ENCODE data around the gene TWF2.

The TWF2 gene

DNA sequence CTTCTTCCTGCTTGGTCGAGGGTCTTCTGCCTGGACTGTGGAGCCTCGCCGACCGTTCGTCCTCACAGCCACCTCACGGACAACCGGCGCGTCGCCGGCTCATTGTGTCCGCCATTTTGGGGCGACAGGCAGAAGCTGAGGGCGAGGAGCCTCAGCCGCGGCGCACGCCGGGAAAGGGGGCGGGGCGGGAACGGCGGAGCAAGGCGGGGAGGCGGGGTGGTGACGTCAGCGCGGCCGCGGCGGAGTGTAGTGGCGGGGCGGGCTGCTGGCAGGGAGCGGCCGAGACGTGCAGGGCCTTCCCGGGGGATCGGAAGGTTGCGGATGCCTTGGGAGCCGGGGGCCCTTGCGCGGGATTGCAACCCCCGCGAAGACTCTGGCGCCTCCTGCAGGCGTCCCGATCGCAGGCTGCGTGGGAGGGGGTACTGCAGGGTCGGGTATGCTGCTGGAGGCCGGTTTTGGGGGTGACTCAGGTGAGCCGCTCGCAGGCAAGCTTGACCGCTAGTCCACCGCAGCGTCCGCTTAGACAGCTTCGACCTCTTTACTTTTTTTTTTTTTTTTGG is 39.6 kb upstream of the TWF2 start, which contains the start of gene WDR82:
WDR82 (minus strand) TSS at position 140 of the 560 bp plus-strand sequence. CDS start 288 bp downstream, outside the sequence.
- TF ChIP-seq, protein P1, sequence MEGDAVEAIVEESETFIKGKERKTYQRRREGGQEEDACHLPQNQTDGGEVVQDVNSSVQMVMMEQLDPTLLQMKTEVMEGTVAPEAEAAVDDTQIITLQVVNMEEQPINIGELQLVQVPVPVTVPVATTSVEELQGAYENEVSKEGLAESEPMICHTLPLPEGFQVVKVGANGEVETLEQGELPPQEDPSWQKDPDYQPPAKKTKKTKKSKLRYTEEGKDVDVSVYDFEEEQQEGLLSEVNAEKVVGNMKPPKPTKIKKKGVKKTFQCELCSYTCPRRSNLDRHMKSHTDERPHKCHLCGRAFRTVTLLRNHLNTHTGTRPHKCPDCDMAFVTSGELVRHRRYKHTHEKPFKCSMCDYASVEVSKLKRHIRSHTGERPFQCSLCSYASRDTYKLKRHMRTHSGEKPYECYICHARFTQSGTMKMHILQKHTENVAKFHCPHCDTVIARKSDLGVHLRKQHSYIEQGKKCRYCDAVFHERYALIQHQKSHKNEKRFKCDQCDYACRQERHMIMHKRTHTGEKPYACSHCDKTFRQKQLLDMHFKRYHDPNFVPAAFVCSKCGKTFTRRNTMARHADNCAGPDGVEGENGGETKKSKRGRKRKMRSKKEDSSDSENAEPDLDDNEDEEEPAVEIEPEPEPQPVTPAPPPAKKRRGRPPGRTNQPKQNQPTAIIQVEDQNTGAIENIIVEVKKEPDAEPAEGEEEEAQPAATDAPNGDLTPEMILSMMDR (IDR thresholded peaks at IDR 0.05), result peak; percentile 15; the same call in 1 of the 2 replicates

DNA sequence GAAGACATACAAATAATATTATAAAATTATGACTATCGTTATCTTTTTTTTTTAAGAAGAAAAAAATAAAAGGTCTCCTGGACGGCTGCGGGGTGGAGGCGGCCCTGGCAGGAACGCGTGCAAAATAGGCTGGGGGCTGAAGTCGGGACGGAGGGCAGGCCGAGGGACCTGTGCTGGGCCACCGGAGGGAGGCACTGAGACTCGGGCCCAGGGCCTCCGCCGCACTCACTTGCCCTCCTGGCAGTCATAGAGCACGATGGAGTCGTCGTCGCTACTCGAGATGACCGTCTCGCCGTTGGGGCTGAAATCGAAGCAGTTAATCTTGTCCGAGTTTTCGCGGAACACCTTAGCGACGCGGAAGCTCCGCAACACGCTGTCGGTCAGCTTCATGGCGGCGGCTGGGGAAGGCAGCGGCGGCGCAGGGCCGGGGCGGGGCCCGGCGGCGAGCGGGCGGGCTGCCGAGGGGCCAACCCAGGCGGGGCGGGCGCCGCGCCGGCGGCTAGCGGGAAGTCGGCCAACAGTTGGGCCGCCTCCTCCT is 39.1 kb upstream of the TWF2 start:
- TF ChIP-seq, protein P1 (IDR thresholded peaks at IDR 0.05), result peak; percentile 27; the same call in 1 of the 2 replicates

DNA sequence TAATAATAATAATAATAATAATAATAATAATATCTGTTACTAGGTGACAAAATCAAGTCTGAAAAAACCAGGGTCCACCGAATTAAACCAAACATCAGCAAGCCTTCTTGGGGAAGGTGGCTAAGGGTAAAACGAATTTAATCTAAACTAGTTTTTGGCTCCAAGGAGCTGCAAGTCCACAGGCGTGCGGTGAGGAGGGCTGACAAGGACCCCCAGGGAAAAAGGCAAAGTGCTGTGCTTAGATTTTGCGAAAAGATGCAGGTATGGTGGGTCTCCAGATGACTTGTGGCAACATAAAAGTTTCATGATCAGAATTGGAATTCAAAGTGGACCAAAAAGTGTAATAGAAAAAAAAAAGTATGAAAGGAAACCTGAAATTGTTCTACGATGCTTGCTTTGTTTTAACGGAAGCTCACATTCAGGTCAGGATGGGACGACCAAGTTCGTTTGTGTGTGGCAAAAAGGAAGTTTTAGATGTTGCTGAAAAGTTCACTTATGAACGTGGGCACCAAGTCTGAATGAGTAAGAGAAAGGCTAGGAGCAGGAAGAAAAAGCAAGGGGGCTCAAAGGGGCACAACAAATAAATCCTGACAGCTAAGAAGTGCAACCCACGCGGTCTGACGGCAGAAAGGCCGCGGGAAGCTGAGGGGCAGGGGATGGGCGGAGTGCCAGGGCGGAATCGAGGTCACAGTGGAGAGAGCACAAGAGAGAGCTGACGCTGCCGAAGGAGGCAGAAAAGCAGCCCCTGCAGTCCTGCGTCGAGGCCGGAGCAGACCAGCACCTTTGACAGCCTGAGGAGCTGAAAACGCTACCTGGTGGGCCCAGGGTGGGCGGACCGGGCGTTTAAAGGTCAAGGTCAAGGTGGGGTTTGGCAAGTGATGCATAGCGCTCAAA is 38.4 kb upstream of the TWF2 start:
- TF ChIP-seq, protein P1 (IDR thresholded peaks at IDR 0.05), result no peak

DNA sequence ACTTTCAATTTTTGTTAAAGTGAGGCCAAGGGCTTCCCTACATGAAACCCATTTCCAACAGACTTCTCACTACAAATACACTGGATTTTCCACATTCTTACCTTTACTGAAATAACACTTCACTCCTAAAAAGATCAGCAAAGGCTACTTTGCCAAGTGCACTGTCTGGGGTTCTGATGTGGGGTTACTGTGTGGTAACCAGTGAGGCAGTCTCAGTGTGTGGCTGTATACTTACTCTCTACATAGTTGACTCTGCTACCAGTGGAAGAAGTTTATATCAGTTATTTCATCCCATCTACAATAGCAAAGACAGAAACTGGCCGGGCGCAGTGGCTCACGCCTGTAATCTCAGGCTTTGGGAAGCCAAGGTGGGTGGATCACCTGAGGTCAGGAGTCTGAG is 33.9 kb upstream of the TWF2 start:
- TF ChIP-seq, protein P1 (IDR thresholded peaks at IDR 0.05), result no peak

DNA sequence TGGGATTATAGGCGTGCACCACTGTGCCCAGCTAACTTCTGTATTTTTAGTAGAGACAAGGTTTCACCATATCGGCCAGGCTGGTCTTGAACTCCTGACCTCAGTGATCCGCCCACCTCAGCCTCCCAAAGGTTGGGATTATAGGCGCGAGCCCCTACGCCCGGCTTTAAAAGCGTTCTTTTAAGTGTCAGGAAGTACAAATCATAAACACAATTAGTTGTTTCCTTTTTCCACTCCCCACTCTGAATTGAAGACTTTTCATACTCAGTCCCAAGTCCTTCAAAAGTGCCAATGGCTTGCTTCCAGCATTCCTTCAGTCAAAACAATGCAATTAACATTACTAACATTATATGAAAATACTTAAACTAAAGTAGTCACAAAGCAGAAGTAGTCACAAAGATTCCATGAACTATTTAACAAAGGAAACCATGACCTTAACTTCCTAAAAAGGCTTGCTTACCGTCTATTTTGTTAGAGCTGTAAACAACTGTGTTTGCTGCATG is 31.3 kb upstream of the TWF2 start:
- TF ChIP-seq, protein P1 (IDR thresholded peaks at IDR 0.05), result no peak

DNA sequence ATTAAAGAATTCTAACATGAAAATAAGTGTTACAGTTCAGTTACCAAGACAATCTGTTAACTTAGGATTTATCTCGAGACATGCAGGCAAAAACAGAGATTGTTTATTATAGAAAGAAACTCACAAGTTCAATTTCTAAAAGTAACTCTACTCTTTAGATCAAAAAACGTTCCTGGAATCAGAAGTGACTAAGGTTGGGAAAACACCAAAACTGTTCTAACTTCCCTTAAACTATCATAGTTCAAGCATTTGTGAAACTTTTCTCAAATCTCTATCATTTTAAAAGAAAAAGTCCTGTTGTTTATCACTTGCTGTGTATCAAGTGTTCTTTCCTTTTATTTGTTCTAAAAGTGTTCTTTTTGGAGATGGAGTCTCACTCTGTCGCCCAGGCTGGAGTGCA is 30.8 kb upstream of the TWF2 start:
- TF ChIP-seq, protein P1 (IDR thresholded peaks at IDR 0.05), result no peak

DNA sequence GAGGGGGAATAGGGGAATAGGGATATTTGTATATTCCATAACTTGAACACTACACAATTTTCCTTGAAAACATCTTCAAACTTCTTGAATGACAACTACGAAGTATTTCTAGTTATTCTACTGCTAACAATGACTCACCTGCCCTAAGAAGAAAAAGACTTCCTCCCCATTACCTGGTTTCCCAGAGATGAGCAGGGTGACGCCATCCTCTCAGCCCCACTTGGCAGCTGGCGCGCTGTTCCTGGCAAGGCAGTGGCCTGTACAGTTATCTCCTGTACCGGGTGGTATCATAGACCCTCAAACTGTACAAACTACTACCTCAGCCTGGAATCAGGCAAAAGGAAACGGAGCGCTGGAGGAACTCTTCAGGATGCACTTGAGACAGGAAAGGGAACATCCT is 29.1 kb upstream of the TWF2 start:
- TF ChIP-seq, protein P1 (IDR thresholded peaks at IDR 0.05), result no peak
